ENCODE measurements around the gene IZUMO4. TPM values are rescaled to one million over a fixed set of nuclear protein-coding genes. Genes with fewer than 3 reads are reported as not detected.
A peak's percentile ranks its signal among the peaks of the same experiment; 100 is the strongest.

IZUMO4 gene
- total RNA-seq, 1 donor from 2014 or later: 9.5 TPM

- Mint-ChIP-seq H3K27ac (peak within 1 kb of the TSS; percentile 92), H3K27me3 (ENCODE audit: low read depth) (no peaks in the 10 kb centered on the region), H3K4me3 (ENCODE audit: low read depth) (peak within 1 kb of the TSS; percentile 97), H3K9me3 (no peaks in the 10 kb centered on the region), H3K4me1 (ENCODE audit: low read depth) (peaks cover 16% of the 10 kb centered on the region), H3K36me3 (ENCODE audit: low read depth) (peaks cover 44% of the 10 kb centered on the region)
- peak; percentile 89 for DNase-seq (ENCODE audit: low spot score)
- intact Hi-C loops (cut with micrococcal nuclease): loop anchor here (1.0 to 5.0 kb wide), 5 partner anchors 11 to 199 kb away; partner anchors contain the start of gene AP3D1
Measured at GRCh38 chr19:2096034-2096479, 658 bp upstream of the IZUMO4 start, which contains the start of gene MOB3A. Gene MOB3A (minus strand): TSS chr19:2096326. CDS start chr19:2078560, 17,766 bp downstream.

GRCh38 chr19:2097203-2097885 is 629 bp downstream of the IZUMO4 start:
- peak; percentile 36 for DNase-seq (ENCODE audit: low spot score)
- Mint-ChIP-seq H3K4me1 (ENCODE audit: low read depth) (peaks cover 15% of the 10 kb centered on the region), H3K9me3 (no peaks in the 10 kb centered on the region), H3K27me3 (ENCODE audit: low read depth) (no peaks in the 10 kb centered on the region), H3K4me3 (ENCODE audit: low read depth) (peak overlapping the region; percentile 84), H3K27ac (peak overlapping the region; percentile 84), H3K36me3 (ENCODE audit: low read depth) (peaks cover 44% of the 10 kb centered on the region)
- intact Hi-C loops (cut with micrococcal nuclease): loop anchor here (2.0 to 5.0 kb wide), 4 partner anchors 35 to 200 kb away; partner anchors contain the start of gene AP3D1

- peak overlapping the region; percentile 84 for H3K4me3 Mint-ChIP-seq (ENCODE audit: low read depth)
- no peak for DNase-seq (ENCODE audit: low spot score)
- no peaks in the 10 kb centered on the region for H3K9me3 Mint-ChIP-seq
- H3K27ac Mint-ChIP-seq: no peak overlapping the region
- intact Hi-C loops (cut with micrococcal nuclease): loop anchor here (2.0 to 5.0 kb wide), 4 partner anchors 36 to 201 kb away; partner anchors contain the start of gene AP3D1
- H3K27me3 Mint-ChIP-seq (ENCODE audit: low read depth): no peaks in the 10 kb centered on the region
- peaks cover 13% of the 10 kb centered on the region for H3K4me1 Mint-ChIP-seq (ENCODE audit: low read depth)
- peaks cover 40% of the 10 kb centered on the region for H3K36me3 Mint-ChIP-seq (ENCODE audit: low read depth)
Measured at GRCh38 chr19:2097886-2098327, 1.2 kb downstream of the IZUMO4 start.

GRCh38 chr19:2099054-2099501 is 2.4 kb downstream of the IZUMO4 start:
- Mint-ChIP-seq H3K9me3 (peaks cover under 1% of the 10 kb centered on the region), H3K27me3 (ENCODE audit: low read depth) (no peaks in the 10 kb centered on the region), H3K4me1 (ENCODE audit: low read depth) (peaks cover 7% of the 10 kb centered on the region), H3K36me3 (ENCODE audit: low read depth) (peaks cover 42% of the 10 kb centered on the region), H3K4me3 (ENCODE audit: low read depth) (no peak overlapping the region), H3K27ac (no peak overlapping the region)
- DNase-seq (ENCODE audit: low spot score): no peak
- intact Hi-C loops (cut with micrococcal nuclease): loop anchor here (5.0 kb wide), 3 partner anchors 37 to 202 kb away; no protein-coding TSS in a partner anchor

- Mint-ChIP-seq H3K9me3 (peaks cover 8% of the 10 kb centered on the region), H3K27me3 (ENCODE audit: low read depth) (no peaks in the 10 kb centered on the region), H3K36me3 (ENCODE audit: low read depth) (peaks cover 45% of the 10 kb centered on the region), H3K4me3 (ENCODE audit: low read depth) (no peak overlapping the region), H3K27ac (no peak overlapping the region), H3K4me1 (ENCODE audit: low read depth) (peaks cover 1% of the 10 kb centered on the region)
- intact Hi-C loops (cut with micrococcal nuclease): loop anchor here (5.0 kb wide), 3 partner anchors 38 to 203 kb away; no protein-coding TSS in a partner anchor
- no peak for DNase-seq (ENCODE audit: low spot score)
Measured at GRCh38 chr19:2099937-2100718, 3.4 kb downstream of the IZUMO4 start.

- Mint-ChIP-seq H3K4me3 (ENCODE audit: low read depth) (no peak overlapping the region), H3K27ac (no peak overlapping the region), H3K36me3 (ENCODE audit: low read depth) (peaks cover 48% of the 10 kb centered on the region), H3K27me3 (ENCODE audit: low read depth) (no peaks in the 10 kb centered on the region), H3K4me1 (ENCODE audit: low read depth) (peaks cover 1% of the 10 kb centered on the region), H3K9me3 (peaks cover 13% of the 10 kb centered on the region)
- DNase-seq (ENCODE audit: low spot score): no peak
- intact Hi-C loops (cut with micrococcal nuclease): no loop called here
Measured at GRCh38 chr19:2100719-2101061, 4.0 kb downstream of the IZUMO4 start.

GRCh38 chr19:2101417-2102335 is 5.0 kb downstream of the IZUMO4 start:
- Mint-ChIP-seq H3K36me3 (ENCODE audit: low read depth) (peaks cover 56% of the 10 kb centered on the region), H3K9me3 (peaks cover 18% of the 10 kb centered on the region), H3K27ac (no peak overlapping the region), H3K27me3 (ENCODE audit: low read depth) (no peaks in the 10 kb centered on the region), H3K4me1 (ENCODE audit: low read depth) (peaks cover 1% of the 10 kb centered on the region), H3K4me3 (ENCODE audit: low read depth) (no peak overlapping the region)
- no peak for DNase-seq (ENCODE audit: low spot score)
- intact Hi-C loops (cut with micrococcal nuclease): no loop called here

GRCh38 chr19:2103045-2103707 is 6.5 kb downstream of the IZUMO4 start:
- Mint-ChIP-seq H3K27me3 (ENCODE audit: low read depth) (no peaks in the 10 kb centered on the region), H3K4me3 (ENCODE audit: low read depth) (no peak overlapping the region), H3K27ac (no peak overlapping the region), H3K36me3 (ENCODE audit: low read depth) (peaks cover 69% of the 10 kb centered on the region), H3K4me1 (ENCODE audit: low read depth) (no peaks in the 10 kb centered on the region), H3K9me3 (peaks cover 18% of the 10 kb centered on the region)
- DNase-seq (ENCODE audit: low spot score): no peak
- intact Hi-C loops (cut with micrococcal nuclease): no loop called here

GRCh38 chr19:2108251-2109016 is 11.7 kb downstream of the IZUMO4 start:
- H3K9me3 Mint-ChIP-seq: peaks cover 18% of the 10 kb centered on the region
- no peaks in the 10 kb centered on the region for H3K4me1 Mint-ChIP-seq (ENCODE audit: low read depth)
- no peaks in the 10 kb centered on the region for H3K27me3 Mint-ChIP-seq (ENCODE audit: low read depth)
- DNase-seq (ENCODE audit: low spot score): no peak
- no peak overlapping the region for H3K4me3 Mint-ChIP-seq (ENCODE audit: low read depth)
- no peak overlapping the region for H3K27ac Mint-ChIP-seq
- intact Hi-C loops (cut with micrococcal nuclease): no loop called here
- H3K36me3 Mint-ChIP-seq (ENCODE audit: low read depth): peaks cover 68% of the 10 kb centered on the region

GRCh38 chr19:2109046-2109864 is 12.5 kb downstream of the IZUMO4 start:
- intact Hi-C loops (cut with micrococcal nuclease): no loop called here
- Mint-ChIP-seq H3K9me3 (peaks cover 15% of the 10 kb centered on the region), H3K27ac (no peak overlapping the region), H3K4me1 (ENCODE audit: low read depth) (no peaks in the 10 kb centered on the region), H3K36me3 (ENCODE audit: low read depth) (peaks cover 65% of the 10 kb centered on the region), H3K27me3 (ENCODE audit: low read depth) (no peaks in the 10 kb centered on the region), H3K4me3 (ENCODE audit: low read depth) (no peak overlapping the region)
- no peak for DNase-seq (ENCODE audit: low spot score)

- H3K9me3 Mint-ChIP-seq: peaks cover 3% of the 10 kb centered on the region
- no peaks in the 10 kb centered on the region for H3K27me3 Mint-ChIP-seq (ENCODE audit: low read depth)
- DNase-seq (ENCODE audit: low spot score): no peak
- no peaks in the 10 kb centered on the region for H3K4me1 Mint-ChIP-seq (ENCODE audit: low read depth)
- intact Hi-C loops (cut with micrococcal nuclease): no loop called here
- no peak overlapping the region for H3K27ac Mint-ChIP-seq
- no peak overlapping the region for H3K4me3 Mint-ChIP-seq (ENCODE audit: low read depth)
- peaks cover 63% of the 10 kb centered on the region for H3K36me3 Mint-ChIP-seq (ENCODE audit: low read depth)
Measured at GRCh38 chr19:2110822-2111221, 14.1 kb downstream of the IZUMO4 start.
